GM13976 (cell line): ENCODE data around the gene KLF1.
"Not testable (repeated sequence)": the region's sequence is repeated elsewhere in the genome, so short reads cannot be mapped to it uniquely, and the experiment has no call there.

ENCODE experiments used
- DNase-seq: peaks from one replicate; pipeline ENCODE4 v3.0.0; 2012; ENCODE audit warnings: low spot score
- in situ Hi-C: fragments of 300-500 bp; cut with MboI; formaldehyde crosslinking; loops from one replicate; pipeline ENCODE4 v1.12.0; 2022; ENCODE audit warnings: low sequenced_read_pairs, mixed read lengths, inconsistent platforms; ENCODE audit not compliant: unreplicated experiment
- TF ChIP-seq, protein P1 (sequence below): IDR thresholded peaks from 2 replicates; pipeline ENCODE4 v1.5.1; 2012; ENCODE audit warnings: borderline replicate concordance, mild to moderate bottlenecking; ENCODE audit not compliant: insufficient read depth; ENCODE audit errors: extremely low read depth, missing control alignments, control extremely low read depth

KLF1 gene

GRCh38 chr19:12859546-12859945 is 27.5 kb downstream of the KLF1 start:
- TF ChIP-seq, protein P1, sequence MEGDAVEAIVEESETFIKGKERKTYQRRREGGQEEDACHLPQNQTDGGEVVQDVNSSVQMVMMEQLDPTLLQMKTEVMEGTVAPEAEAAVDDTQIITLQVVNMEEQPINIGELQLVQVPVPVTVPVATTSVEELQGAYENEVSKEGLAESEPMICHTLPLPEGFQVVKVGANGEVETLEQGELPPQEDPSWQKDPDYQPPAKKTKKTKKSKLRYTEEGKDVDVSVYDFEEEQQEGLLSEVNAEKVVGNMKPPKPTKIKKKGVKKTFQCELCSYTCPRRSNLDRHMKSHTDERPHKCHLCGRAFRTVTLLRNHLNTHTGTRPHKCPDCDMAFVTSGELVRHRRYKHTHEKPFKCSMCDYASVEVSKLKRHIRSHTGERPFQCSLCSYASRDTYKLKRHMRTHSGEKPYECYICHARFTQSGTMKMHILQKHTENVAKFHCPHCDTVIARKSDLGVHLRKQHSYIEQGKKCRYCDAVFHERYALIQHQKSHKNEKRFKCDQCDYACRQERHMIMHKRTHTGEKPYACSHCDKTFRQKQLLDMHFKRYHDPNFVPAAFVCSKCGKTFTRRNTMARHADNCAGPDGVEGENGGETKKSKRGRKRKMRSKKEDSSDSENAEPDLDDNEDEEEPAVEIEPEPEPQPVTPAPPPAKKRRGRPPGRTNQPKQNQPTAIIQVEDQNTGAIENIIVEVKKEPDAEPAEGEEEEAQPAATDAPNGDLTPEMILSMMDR: no peak
- in situ Hi-C loops: no loop called here
- no peak for DNase-seq

DNA sequence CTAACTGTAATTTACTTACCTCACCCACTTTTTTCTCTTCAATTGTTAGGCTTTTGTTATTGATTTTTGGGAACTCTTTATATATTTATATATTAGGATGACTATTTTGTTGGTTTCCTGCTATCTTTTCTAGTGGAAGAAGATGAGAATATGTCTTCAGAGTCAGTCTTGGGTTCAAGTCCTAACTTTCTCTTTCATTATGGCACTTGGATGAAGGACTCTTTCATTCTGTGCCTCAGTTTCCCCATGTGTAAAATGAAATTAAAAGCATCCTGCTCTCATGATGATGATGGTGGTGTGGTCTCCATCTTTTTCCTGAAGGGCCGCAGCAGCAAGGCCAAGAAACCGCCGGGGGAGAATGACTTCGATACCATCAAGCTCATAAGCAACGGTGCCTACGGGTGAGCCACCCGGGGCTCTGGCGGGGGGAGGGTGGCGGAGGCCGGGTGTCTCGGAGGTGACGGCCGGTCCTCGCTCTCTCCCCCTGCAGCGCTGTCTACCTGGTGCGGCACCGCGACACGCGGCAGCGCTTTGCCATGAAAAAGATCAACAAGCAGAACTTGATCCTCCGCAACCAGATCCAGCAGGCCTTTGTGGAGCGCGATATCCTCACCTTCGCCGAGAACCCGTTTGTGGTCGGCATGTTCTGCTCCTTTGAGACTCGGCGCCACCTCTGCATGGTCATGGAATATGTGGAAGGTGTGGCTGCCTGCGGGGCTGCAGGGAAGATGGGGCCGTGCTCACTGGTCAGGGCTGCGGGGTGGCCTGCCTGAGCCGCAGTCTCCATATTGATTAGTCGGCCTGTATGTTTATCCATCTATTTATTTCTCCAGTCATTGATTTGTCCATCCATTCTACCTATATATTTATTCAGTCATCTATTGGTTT is 28.7 kb downstream of the KLF1 start:
- no peak for DNase-seq
- in situ Hi-C loops: no loop called here
- TF ChIP-seq, protein P1: no peak

DNA sequence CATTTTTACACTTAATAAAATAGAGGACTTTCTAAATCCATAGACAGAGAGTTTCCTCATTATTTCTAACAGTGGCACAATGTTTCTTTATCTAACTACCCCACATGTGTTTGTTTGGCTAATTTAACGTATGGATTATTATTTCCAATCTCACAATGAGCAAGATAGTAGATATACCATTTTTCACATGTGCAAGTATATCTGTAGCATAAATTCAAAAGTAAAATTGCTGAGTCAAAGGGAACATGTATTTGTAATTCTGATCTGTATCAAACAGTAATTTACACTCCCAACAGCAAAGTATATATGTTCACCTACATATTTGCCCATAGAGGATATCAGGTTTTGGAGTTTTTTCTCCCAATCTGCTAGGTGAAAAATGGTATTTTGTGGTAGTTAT is 30.3 kb downstream of the KLF1 start:
- no peak for DNase-seq
- in situ Hi-C loops: no loop called here
- TF ChIP-seq, protein P1: no peak

GRCh38 chr19:12847159-12848139 is 39.6 kb downstream of the KLF1 start:
- TF ChIP-seq, protein P1: peak; percentile 100
- peak; percentile 95 for DNase-seq
- in situ Hi-C loops: no loop called here

GRCh38 chr19:12846613-12847012 is 40.4 kb downstream of the KLF1 start:
- in situ Hi-C loops, DNase-seq: not testable (repeated sequence)

DNA sequence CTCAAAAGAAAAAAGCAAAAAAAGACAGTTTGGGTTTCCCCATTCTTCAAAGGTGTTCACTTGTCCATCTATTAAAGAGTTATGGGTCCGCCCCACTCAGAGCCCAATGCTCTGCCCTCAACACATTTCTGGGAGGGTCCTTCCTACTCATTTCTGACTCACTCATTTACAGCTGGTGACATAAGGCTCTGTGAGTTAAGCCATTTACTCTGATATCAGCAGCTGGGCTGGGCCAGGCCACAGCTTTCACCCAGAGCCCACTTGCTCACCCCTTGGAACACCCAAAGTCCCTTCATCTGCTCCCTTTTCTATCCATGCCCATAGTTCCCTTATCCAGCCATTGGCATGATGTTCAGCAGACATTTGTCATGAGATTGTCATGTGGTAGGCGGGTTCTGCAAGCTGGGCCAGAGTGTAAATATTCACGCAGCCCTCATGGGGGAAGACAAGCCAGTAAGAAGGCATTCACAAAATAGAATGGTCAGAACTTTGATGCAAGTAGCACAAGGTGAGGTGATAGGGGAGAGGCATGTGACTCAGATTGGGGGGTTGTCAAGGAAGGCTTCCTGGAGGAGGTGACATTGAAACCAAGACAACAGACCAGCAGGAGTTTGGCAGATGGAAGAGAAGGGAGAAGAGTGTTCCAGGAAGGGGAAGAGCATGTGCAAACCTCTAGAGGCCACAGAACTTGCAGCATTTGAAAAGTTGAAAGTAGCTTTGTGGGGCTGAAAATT is 42.8 kb downstream of the KLF1 start:
- DNase-seq: no peak
- TF ChIP-seq, protein P1: no peak
- in situ Hi-C loops: no loop called here
